Amniotic epithelial cell (primary cell): ENCODE results near the gene TMEM219.
"Not testable (repeated sequence)": the region's sequence is repeated elsewhere in the genome, so short reads cannot be mapped to it uniquely, and the experiment has no call there.

Source experiments
- DNase-seq: peaks from one replicate; pipeline ENCODE4 v3.0.0-alpha.2; 2010; ENCODE audit warnings: low read depth

Gene TMEM219

GRCh38 chr16:29961479-29962343, at the start of gene TMEM219:
Gene TMEM219, plus strand, starts transcription at chr16:29962079. Its CDS starts 1,065 bp downstream, at chr16:29963144.
- DNase-seq: peak; percentile 73

- DNase-seq: no peak
Observed at GRCh38 chr16:29912087-29912486, 49.8 kb upstream of the TMEM219 start.

- DNase-seq: no peak
Observed at GRCh38 chr16:29913514-29913913, 48.4 kb upstream of the TMEM219 start.

- peak; percentile 69 for DNase-seq
Observed at GRCh38 chr16:29915590-29916247, 46.2 kb upstream of the TMEM219 start.

- no peak for DNase-seq
Observed at GRCh38 chr16:29916979-29917378, 44.9 kb upstream of the TMEM219 start.

GRCh38 chr16:29920288-29921033, 41.4 kb upstream of the TMEM219 start:
- DNase-seq: no peak

- DNase-seq: no peak
Observed at GRCh38 chr16:29921034-29921385, 40.9 kb upstream of the TMEM219 start.

GRCh38 chr16:29922326-29922725, 39.6 kb upstream of the TMEM219 start:
- no peak for DNase-seq

GRCh38 chr16:29922986-29923501, 38.8 kb upstream of the TMEM219 start:
- DNase-seq: no peak

GRCh38 chr16:29925105-29925756, 36.6 kb upstream of the TMEM219 start:
- DNase-seq: no peak

GRCh38 chr16:29925781-29926710, 35.8 kb upstream of the TMEM219 start, which contains the start of gene KCTD13:
Gene KCTD13, minus strand, starts transcription at chr16:29926226. Its CDS starts 193 bp downstream, at chr16:29926033.
- DNase-seq: peak; percentile 64

- DNase-seq: no peak
Observed at GRCh38 chr16:29926711-29927052, 35.2 kb upstream of the TMEM219 start.

- DNase-seq: peak; percentile 70
Observed at GRCh38 chr16:29927070-29927905, 34.6 kb upstream of the TMEM219 start.

- not testable (repeated sequence) for DNase-seq
Observed at GRCh38 chr16:29931750-29932149, 30.1 kb upstream of the TMEM219 start.

GRCh38 chr16:29940656-29941055, 21.2 kb upstream of the TMEM219 start:
- DNase-seq: no peak

- DNase-seq: peak; percentile 100
Observed at GRCh38 chr16:29943846-29944799, 17.8 kb upstream of the TMEM219 start.

GRCh38 chr16:29947897-29948296, 14.0 kb upstream of the TMEM219 start:
- DNase-seq: no peak

- DNase-seq: no peak
Observed at GRCh38 chr16:29950806-29951461, 10.9 kb upstream of the TMEM219 start.
